ENCODE measurements around the gene ADGRD1. TPM values are rescaled to one million over a fixed set of nuclear protein-coding genes. Genes with fewer than 3 reads are reported as not detected.
"Not testable (repeated sequence)": the region's sequence is repeated elsewhere in the genome, so short reads cannot be mapped to it uniquely, and the experiment has no call there.

ADGRD1 gene
- total RNA-seq, 1 donor from 2014 or later, result 0.61 TPM

- intact Hi-C loops (cut with micrococcal nuclease), result no loop called here
These were observed 162.2 kb downstream of the ADGRD1 start for GRCh38 chr12:131115766-131116467.

GRCh38 chr12:131116468-131117117 is 162.9 kb downstream of the ADGRD1 start:
- intact Hi-C loops (cut with micrococcal nuclease), result no loop called here

DNA sequence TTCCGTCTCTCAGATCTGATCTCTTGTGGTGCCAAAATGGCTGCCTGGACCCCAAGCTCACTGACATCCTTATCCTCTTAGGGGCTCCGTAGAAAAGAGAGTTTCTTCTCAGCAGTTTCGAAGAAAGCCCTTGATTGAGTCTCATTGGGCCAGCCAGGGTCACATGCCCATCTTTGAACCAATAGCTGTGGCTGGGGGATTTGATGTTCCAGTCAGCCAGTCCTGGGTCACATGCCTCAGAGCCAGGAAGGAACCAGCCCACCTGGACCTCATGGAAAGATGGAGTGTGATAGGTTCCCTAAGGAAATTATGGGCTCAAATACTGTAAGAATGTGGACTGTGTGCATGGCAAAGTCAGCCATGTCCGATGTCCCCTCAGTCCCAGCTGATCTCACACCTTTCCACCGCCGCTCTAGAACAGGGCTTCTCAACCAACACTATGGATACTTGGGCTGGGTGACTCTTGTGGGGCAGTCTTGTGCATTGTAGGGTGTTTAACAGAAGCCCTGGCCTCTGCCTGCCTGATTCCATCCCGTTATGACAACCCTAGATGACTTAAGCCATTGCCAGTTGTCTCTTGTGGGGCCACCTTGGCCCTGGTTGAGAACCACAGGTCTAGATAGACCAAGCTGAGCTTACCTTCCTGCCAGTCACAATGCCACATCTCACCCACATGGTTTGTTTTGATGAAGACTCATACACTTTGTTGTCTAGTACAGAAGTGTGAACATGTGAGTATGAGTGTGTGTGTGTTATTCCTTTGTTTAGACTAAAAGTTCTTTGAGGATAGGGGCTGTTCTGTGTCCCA is 163.9 kb downstream of the ADGRD1 start:
- intact Hi-C loops (cut with micrococcal nuclease), result no loop called here

- intact Hi-C loops (cut with micrococcal nuclease), result no loop called here
These were observed 164.7 kb downstream of the ADGRD1 start for GRCh38 chr12:131118371-131118770.

GRCh38 chr12:131119345-131119744 is 165.6 kb downstream of the ADGRD1 start:
- intact Hi-C loops (cut with micrococcal nuclease), result not testable (repeated sequence)

GRCh38 chr12:131119936-131120335 is 166.2 kb downstream of the ADGRD1 start:
- intact Hi-C loops (cut with micrococcal nuclease), result no loop called here

GRCh38 chr12:131120831-131121271 is 167.1 kb downstream of the ADGRD1 start:
- intact Hi-C loops (cut with micrococcal nuclease), result no loop called here

DNA sequence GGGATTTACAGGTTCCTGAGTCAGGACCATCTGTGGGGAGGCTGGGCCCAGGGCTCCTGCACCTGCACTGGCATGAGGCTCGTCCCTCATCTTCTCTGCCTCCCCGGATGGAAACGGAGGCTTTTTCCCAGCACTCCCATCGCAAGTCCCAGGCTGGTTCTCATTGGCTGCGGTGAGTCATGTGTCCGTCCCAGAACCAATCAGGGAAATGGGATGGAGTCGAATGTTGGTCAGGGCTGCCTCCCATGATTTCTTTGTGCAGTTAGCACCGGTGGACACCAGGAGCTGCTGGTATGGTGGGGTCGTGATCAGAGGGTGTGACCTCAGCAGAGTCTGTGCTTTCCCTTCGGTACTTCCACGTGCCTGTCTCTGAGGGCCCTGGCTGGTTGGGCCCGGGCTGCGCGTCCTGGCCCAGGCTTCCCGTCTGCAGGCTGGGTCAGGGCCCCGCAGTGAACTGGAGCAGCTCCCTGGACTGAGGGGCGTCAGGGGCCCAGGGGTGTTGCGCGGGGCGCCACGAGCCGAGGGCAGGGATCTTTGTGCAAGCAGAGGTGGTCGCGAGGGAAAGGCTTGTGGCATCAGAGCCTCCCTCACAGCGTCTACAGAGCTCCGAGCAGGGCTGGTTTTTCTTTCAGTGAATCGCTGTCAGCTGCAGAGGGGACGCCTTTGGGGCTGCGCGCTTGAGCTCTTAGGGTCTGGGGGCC is 168.1 kb downstream of the ADGRD1 start:
- intact Hi-C loops (cut with micrococcal nuclease), result no loop called here

GRCh38 chr12:131122631-131123030 is 168.9 kb downstream of the ADGRD1 start:
- intact Hi-C loops (cut with micrococcal nuclease), result no loop called here

DNA sequence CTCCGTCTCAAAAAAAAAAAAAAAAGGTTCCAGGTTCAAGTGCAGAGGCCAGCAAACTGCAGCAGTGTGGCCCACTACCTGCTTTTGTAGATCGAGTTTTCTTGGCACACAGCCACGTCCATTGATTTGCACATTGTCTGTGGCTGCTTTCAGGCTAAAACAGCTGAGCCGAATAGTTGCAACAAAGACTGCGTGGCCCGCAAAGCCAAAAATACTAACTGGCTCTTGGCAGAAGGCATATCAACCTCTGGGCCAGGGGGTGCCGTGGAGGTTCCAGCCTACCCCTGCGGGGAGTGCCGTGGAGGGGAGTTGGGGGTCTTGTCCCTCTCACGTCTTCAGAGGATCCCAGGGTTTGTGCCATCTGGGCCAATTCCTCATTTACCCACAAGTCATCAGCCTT is 170.1 kb downstream of the ADGRD1 start:
- intact Hi-C loops (cut with micrococcal nuclease), result no loop called here

- intact Hi-C loops (cut with micrococcal nuclease), result no loop called here
These were observed 171.0 kb downstream of the ADGRD1 start for GRCh38 chr12:131124487-131125280.

GRCh38 chr12:131126662-131127173 is 173.0 kb downstream of the ADGRD1 start:
- intact Hi-C loops (cut with micrococcal nuclease), result no loop called here

DNA sequence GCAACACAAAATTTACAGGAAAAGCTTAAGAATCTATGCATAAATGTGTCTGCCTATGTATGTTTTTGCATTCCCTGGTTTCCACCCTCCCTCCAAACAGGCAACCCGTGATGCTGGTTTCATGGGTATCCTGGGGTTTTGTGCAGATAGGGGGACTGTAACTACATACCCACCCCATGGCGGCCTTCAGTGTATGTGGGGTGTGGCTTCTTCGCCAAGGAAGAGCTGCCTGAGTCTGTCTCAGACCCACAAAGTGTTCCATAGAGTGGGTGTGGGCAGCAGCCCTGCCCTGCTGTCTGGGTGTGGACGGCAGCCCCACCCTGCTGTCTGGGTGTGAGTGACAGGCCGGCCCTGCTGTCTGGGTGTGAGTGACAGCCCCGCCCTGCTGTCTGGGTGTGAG is 174.8 kb downstream of the ADGRD1 start:
- intact Hi-C loops (cut with micrococcal nuclease), result no loop called here

- intact Hi-C loops (cut with micrococcal nuclease), result not testable (repeated sequence)
These were observed 175.4 kb downstream of the ADGRD1 start for GRCh38 chr12:131128966-131129619.

DNA sequence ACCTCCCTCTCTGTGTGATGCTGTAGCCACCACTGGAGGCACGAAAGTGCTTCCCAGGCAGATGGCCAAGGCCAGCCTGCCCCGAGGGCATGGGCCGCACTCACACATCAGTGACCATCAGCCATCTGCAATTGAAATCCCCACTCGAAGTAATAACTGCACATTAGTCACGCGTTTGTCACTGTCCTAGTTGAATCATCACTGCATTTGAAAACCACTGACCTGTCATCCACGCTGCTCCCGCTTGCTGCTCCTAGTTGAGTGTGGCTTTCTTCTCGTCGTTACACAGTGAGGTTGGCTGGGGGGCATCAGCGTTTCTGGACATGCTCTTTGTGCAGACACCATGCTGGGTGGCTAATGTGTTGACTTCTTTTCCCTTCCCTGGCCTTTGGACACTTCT is 176.1 kb downstream of the ADGRD1 start:
- intact Hi-C loops (cut with micrococcal nuclease), result loop anchor here (5.0 kb wide), 1 partner anchor 213 kb away; no protein-coding TSS in a partner anchor

GRCh38 chr12:131130311-131130911 is 176.7 kb downstream of the ADGRD1 start:
- intact Hi-C loops (cut with micrococcal nuclease), result loop anchor here (5.0 kb wide), 1 partner anchor 213 kb away; no protein-coding TSS in a partner anchor

DNA sequence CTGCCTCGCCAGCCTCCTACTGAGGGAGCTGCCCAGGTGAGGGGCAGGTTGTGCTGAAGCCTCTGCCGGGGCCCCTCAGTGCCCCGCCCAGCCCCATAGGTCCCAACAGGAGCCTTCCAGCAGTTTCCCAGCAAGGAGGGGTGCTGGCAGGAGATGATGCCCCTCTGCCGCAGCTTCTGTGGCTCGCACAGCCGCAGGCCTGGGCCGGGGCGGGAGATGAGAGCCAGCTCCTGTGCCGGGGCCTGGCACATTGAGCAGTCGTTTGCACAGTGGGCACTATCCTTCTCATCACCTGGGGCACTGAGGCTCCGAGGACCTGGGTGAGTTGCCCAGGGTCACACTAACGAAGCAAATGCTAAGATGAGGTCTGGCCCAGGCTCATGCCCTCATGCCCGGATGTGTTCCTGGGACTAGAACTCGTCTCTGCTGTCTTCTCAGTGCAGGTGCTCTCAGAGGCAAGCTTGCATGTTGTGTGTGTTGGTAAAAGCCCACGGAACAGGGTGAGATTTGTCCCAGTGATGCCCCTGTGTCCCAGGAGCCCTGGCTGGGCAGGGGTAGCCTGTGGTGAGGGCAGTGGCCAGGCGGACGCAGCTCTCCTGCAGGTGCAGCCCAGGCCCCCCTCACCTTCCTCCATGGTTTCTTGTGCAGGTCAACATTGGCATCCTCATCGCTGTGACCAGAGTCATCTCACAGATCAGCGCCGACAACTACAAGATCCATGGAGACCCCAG is 177.5 kb downstream of the ADGRD1 start:
- intact Hi-C loops (cut with micrococcal nuclease), result loop anchor here (5.0 kb wide), 1 partner anchor 214 kb away; no protein-coding TSS in a partner anchor

DNA sequence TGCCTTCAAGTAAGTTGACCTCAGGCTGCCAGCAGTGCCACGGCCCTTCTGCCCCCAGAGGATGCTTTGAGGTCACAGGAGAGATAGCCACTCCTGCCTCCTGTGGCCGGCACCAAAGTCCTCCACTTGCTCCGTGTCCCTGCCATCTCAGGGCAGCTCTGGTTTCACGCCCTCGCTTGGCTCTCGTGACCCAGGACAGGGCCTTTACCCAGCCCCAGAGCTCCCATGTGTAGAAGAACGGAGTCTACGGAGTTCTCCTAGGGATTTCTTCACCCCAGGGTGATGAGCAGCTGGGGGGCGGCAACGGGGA is 178.1 kb downstream of the ADGRD1 start:
- intact Hi-C loops (cut with micrococcal nuclease), result loop anchor here (2.0 to 5.0 kb wide), 3 partner anchors 27 to 371 kb away; no protein-coding TSS in a partner anchor

Data from T-helper 2 cell treated with Interferon-gamma antibody and Interleukin-4, amounts not matched to agents 100 ng/mL and 5 ng/mL, for 36 hours (primary cell).